DND-41 (cell line): Measurements from ENCODE around the gene TSPAN3.

Experiments
- CTCF ChIP-seq: IDR thresholded peaks from 2 replicates; pipeline ENCODE4 v1.5.1; 2012; ENCODE audit warnings: borderline replicate concordance, low read length, moderate library complexity, mild to moderate bottlenecking; ENCODE audit not compliant: poor library complexity, severe bottlenecking; ENCODE audit errors: extremely low read depth
- EZH2 ChIP-seq: IDR thresholded peaks from 3 replicates; pipeline ENCODE4 v1.6.1; 2012; ENCODE audit warnings: borderline replicate concordance, low read depth, mild to moderate bottlenecking, moderate library complexity, low read length, inconsistent platforms; ENCODE audit not compliant: severe bottlenecking

- TF ChIP-seq CTCF (no peak), EZH2 (no peak)
Observed at GRCh38 chr15:77009176-77009575, 61.7 kb downstream of the TSPAN3 start.
